NCI-H2196 treated with DMSO at 0.1 percent for 48 hours (cell line): ENCODE data around the gene TNS4.

Source experiments
- DNase-seq: peaks from one replicate; lab custom pipeline; 2025; ENCODE audit not compliant: unreplicated experiment; lab: John Stamatoyannopoulos, UW

The TNS4 gene

DNA sequence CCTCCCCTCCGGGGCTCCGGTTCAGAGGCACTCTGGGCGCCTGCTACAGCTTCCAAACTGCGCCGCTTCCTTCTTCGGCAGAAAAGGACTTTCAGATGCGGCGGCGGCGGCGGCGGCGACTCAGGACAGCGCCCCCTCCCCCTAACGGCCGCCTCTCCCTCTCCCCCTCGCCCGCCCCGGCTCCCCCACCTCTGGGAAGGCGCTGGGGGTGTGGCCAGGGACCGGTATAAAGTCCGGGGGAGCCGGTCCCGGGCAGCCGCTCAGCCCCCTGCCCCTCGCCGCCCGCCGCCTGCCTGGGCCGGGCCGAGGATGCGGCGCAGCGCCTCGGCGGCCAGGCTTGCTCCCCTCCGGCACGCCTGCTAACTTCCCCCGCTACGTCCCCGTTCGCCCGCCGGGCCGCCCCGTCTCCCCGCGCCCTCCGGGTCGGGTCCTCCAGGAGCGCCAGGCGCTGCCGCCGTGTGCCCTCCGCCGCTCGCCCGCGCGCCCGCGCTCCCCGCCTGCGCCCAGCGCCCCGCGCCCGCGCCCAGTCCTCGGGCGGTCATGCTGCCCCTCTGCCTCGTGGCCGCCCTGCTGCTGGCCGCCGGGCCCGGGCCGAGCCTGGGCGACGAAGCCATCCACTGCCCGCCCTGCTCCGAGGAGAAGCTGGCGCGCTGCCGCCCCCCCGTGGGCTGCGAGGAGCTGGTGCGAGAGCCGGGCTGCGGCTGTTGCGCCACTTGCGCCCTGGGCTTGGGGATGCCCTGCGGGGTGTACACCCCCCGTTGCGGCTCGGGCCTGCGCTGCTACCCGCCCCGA is 58.0 kb downstream of the TNS4 start, which contains the start of gene IGFBP4:
Gene IGFBP4 (plus strand): TSS at position 255 of the 792 bp plus-strand sequence. CDS start 286 bp downstream, at position 541.
- DNase-seq = no peak

DNA sequence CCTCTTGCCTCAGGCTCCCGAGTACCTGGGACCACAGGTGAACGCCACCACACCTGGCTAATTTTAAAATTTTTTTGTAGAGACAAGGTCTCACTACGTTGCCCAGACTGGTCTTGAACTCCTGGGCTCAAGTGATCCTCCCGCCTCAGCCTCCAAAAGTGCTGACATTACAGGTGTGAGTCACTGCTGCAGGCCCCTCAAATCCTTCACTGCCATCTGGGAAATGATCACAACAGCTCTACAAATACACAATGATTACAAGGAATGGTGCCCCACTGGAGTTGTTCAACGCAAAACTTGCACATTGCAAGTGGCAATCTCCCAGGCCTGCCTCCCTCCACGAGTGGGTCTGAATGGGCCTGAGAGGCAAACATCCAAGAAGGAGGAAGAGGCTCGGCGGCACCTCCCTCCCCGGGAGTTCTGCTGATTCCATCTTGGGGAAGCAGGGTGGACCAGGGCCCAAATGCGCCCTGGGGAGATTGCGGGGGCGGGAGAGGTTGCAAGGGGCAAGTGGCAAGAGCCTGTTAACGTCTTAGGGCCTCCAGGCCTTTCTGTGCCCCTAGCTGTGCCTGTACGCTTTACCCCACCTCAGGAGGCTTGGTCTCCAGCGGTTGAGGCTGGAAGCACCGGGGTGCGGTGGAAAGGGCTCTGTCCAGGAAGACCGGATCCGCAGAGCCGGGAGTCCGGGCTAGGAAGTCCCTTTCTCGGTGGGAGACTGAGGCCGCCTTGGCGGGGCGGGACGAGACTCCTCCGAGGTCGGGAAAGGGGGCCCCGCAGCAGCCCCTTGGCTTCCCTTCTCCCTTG is 58.8 kb downstream of the TNS4 start:
- DNase-seq = no peak

DNA sequence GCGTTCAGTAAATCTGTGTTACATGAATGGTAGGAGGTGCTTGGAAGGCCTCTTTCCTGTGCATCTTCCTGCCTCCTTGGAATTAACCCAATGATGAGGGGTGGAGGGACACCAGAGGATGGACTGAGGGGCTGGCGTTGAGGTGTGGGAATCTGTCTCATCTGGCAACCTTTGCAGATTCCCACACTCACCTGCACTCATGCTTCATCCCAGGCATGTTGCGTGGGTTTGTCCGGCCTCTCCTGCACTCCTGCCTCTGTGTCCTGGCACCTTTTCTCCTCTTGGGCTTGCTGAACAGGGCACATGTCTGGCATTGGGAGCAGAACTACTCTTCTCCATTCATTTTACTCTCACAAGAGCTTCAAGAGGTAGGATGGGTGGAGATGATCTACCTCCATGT is 61.3 kb downstream of the TNS4 start:
- DNase-seq = no peak

DNA sequence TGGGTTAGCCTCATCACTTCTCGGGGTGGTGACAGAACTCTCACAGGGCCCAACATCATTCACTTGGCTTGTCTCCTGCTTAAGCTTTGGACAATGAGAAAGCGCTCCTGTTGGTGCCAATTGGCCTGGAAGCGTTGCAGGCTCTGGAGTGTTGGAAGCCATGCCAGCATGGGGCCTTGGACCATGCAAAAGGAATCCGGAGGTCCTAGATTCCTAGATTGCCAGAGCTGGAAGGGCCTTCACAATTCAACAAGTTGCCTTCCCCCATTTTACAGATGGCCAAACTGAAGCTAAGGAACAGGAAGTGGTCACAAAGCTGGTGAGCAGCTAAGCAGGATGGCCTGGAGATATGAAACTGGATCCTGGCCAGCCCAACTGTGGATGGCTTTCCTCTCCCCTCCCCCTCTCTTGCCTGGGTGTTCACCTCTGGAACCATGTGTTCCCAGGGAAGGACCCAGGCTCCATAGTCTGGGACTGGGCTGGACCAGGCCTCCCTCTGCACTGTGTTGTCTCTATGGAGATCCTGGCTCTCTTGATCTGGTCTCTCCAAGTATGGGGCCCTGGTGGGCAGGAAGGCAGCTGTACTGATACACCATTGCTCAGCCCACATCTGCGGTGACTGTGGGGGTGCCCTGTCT is 64.2 kb downstream of the TNS4 start:
- no peak for DNase-seq

DNA sequence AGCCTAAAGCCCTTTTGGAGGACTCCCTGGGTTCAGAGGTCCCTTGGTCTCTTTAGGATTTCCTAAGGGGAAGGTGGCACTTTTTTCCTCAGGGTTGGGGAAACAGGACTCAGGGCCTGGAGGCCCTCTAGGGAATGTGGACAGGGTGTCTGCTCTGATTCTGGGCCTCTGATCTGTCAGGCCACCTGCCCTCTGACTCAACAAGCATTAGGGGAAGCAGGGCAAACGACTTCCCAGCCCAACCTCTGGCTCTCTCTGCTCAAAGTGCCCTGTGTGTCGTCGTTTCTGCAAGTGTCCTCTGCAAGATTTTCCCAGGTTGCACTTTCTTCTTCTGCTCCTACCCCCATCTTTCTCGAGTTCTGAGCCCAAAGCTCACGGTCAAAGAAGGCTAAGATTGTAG is 64.8 kb downstream of the TNS4 start:
- no peak for DNase-seq

DNA sequence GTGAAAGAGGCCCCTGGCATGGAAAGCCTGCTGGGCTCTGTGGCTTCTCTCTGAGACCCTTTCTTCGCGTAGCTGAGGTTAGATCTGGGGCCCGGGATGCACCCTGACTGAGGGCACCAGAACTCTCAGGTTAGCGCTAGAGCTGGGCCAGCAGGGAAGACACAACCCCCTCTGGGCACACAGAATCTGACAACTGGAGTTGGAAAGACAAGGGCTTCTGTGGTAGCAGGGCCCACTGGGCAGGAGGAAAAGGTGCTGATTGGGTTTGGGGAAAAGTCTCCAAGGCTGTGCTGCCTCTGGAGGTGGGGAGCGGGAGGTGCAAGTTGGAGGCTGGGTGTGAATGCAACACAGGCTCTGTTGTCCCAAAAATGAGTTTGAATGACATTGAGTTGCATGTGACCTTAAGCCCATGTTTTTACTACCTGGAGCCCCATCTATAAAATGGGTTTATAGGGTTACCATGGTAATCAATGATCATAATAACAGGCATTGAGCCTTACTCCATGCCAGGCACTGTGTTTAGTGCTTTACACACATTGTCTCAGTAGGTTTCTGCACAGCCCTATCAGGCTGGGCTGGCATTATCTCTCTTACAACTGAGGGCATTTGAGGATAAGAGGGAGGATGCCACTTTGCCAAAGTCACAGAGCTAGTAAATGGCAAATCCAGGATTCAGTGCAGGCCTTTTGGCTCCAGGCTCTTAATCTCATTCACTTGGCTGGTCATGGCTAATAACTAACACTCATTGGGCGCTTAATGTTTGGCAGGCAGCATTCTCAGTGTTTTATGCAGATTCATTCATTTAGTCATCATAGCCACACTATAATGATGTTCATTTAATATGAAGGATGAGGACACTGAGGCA is 67.6 kb downstream of the TNS4 start:
- DNase-seq = no peak

DNA sequence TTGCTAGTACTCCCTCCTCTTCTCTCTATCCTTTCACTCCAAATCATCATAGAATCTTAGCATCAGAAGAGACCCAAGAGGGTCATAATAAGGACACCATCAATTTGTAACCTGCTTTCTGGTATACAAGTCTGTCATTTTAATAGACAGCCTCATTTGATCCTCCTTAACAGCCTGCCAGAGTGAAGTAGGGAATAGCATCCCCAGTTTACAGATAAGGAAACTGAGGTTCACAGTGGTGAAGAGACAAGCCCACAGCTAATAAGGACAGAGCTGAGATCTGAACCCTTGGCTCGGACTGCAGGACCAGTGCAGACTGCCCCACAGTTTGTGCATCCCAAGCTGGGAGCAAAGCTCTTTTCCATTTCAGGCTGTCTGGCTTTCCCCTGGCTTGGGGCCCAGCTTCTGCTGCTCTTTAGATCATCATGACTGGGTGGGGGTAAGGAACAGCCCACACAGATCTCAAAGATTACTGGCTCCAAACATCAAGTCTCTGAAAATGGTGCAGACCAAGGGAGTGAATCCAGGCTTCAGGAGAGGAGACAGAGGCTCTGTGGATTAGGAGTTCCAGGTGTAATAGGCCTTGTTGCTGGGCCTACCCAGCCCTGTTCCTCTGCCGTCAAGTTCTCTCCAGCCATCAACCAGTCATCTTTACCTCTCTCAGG is 68.4 kb downstream of the TNS4 start:
- DNase-seq = no peak

DNA sequence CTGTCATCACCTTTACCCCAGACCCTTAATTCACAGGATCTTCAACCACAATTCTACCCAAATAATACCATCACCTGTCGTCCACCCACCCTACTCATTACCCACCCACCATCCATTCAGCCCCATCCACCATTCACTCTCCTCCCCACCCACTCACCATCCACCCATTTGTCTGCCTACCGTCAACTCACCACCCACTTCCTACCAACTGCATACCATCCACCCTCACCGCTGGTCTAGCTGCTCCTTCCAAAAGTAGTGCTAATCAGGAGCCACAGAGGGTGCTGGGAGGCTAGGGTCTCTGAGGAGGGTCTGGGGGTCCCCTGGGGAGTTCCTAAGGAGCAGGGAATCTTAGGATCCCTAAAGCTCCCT is 70.2 kb downstream of the TNS4 start:
- DNase-seq = no peak

DNA sequence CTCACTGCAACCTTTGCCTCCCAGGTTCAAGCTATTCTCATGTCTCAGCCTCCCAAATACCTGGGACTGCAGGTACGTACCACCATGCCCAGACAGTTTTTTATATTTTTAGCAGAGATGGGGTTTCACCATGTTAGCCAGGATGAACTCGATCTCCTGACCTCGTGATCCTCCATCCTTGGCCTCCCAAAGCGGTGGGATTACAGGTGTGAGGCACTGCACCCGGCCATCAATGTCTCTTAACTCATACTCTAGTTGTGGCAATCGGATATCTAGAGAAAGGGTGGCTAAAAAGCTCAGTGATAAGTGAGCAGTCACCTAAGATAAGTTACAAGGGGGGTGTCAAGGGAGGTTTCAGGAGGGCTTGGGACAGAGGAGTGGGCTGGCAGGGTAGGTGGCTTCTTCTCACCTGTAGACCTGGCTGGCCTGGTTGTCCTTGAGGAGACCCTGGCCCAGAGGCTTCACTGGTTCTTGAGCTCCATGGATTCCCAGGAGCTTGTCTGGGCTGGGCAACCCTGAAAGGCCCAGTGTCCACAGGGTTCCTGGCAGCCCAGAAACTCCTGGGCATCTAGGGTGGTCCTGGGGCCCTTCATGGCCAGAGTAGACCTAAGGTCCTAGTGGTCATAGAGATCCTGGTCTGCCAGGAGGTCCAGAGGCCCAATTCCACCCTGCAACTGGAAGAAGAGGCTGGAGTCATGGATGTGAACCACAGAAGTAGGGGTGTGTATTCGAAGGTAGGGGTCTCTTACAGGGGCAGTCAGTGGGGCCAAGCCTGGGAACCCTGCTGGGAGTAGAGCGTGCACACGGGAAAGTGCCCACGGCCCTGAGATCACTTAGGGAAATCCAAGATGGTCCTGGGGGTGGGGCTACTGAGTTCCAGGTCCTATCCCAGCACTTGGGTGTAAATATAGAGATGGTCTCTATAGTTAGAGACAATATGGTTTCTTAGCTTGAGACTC is 70.9 kb downstream of the TNS4 start:
- no peak for DNase-seq

DNA sequence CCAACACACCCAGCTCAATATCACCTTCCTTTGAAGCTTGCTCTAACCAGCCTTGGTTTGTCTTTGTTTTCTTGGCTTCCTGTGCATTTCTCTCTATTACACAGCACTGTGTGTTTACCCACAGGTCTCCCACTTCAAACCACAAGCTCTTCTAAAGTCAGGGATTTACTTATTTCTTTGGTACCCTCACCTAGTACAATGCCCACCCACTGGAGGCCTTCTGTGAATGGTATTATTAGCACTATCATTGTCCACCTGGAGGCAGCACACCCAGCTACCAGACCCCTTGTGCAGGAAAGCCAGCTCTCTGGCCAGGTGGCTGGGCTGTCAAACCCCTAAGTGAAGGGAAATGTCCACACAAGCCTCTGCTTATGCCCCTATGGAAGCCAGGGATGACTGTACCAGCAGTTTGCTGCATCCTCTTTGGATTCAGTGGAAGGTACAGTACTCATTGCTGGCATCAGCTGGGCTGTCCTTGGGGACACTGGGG is 74.4 kb downstream of the TNS4 start:
- no peak for DNase-seq
